ENCODE data around the gene ZCCHC14. TPM values are rescaled to one million over a fixed set of nuclear protein-coding genes. Genes with fewer than 3 reads are reported as not detected.
"Not testable (repeated sequence)": the region's sequence is repeated elsewhere in the genome, so short reads cannot be mapped to it uniquely, and the experiment has no call there.

The ZCCHC14 gene
- total RNA-seq, 2 experiments from 2014 or later, result 8.7 to 10.6 TPM

- Mint-ChIP-seq H3K36me3 (peaks cover 21% of the 10 kb centered on the region), H3K4me1 (ENCODE audit: low read depth) (peaks cover 3% of the 10 kb centered on the region), H3K4me3 (no peak overlapping the region), H3K27me3 (no peaks in the 10 kb centered on the region), H3K9me3 (no peaks in the 10 kb centered on the region), H3K27ac (no peak overlapping the region)
- intact Hi-C loops (cut with micrococcal nuclease), result no loop called here
- CTCF ChIA-PET, result interaction anchor here (1.2 to 1.9 kb wide), 3 partner anchors 11 to 365 kb away, joined by 3 to 6 read pairs (median 4); no protein-coding TSS in a partner anchor
- no peak for DNase-seq
- POLR2A ChIA-PET, result interaction anchor here (1.0 kb wide), 1 partner anchor 8 kb away, joined by 3 read pairs; no protein-coding TSS in a partner anchor
Observed at GRCh38 chr16:87404764-87405625, 87.8 kb downstream of the ZCCHC14 start.

DNA sequence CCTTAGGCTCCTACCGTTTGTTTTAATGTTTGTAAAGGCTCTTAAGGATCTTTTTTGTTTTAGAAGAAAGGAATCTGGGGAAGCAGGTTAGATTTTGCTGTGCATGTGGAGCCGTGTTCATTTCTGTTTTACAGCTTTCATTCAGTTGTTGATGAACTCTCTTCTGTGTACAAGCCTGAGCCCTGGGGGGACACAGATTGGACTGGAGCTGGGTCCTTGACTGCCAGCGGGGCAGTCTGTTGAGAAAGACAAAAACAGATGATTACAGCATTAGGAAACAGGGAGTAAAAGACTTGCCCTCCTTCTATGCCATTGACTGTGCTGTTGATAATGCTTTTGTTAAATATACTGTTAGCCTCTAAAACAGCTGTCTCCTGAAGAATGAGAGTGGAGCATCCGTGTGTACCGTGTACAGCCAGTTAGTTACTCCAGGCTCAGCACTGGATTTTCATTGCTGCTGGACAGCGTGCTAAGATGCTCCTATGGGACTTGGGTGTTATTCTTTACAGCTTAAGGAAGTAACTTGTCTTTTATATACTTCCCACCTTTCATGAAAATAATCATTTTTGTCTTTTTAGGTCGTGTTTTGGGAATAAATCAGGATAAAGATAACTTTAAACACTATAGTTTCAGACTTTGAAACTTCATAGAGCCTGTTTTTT lies 97.5 kb downstream of the ZCCHC14 start:
- intact Hi-C loops (cut with micrococcal nuclease), result no loop called here
- Mint-ChIP-seq H3K27me3 (no peaks in the 10 kb centered on the region), H3K4me1 (ENCODE audit: low read depth) (peaks cover 42% of the 10 kb centered on the region), H3K27ac (no peak overlapping the region), H3K9me3 (no peaks in the 10 kb centered on the region), H3K4me3 (no peak overlapping the region), H3K36me3 (peaks cover 22% of the 10 kb centered on the region)
- POLR2A ChIA-PET, result interaction anchor here (1.0 to 3.2 kb wide), 2 partner anchors 12 to 77 kb away, joined by 5 to 27 read pairs; partner anchors contain the start of genes C16orf95 and FBXO31
- DNase-seq, result no peak
- CTCF ChIA-PET, result interaction anchor here (0.9 to 3.1 kb wide), 8 partner anchors 12 to 241 kb away, joined by 3 to 33 read pairs (median 4); partner anchors contain the start of genes C16orf95 and FBXO31

GRCh38 chr16:87393680-87394055 lies 99.2 kb downstream of the ZCCHC14 start:
- CTCF ChIA-PET, result interaction anchor here (1.3 to 3.1 kb wide), 7 partner anchors 9 to 242 kb away, joined by 3 to 33 read pairs (median 5); partner anchors contain the start of genes C16orf95 and FBXO31
- intact Hi-C loops (cut with micrococcal nuclease), result loop anchor here (1.0 to 5.0 kb wide), 4 partner anchors 44 to 374 kb away; partner anchors contain the start of gene KLHDC4
- H3K27ac Mint-ChIP-seq, result peak overlapping the region; percentile 82
- peaks cover 50% of the 10 kb centered on the region for H3K4me1 Mint-ChIP-seq (ENCODE audit: low read depth)
- H3K9me3 Mint-ChIP-seq, result no peaks in the 10 kb centered on the region
- peak overlapping the region; percentile 83 for H3K4me3 Mint-ChIP-seq
- POLR2A ChIA-PET, result interaction anchor here (3.2 kb wide), 1 partner anchor 11 kb away, joined by 27 read pairs; the partner anchor contains the start of gene FBXO31
- peaks cover 14% of the 10 kb centered on the region for H3K36me3 Mint-ChIP-seq
- no peak for DNase-seq
- H3K27me3 Mint-ChIP-seq, result no peaks in the 10 kb centered on the region

GRCh38 chr16:87392821-87393679 lies 99.8 kb downstream of the ZCCHC14 start:
- H3K36me3 Mint-ChIP-seq, result peaks cover 11% of the 10 kb centered on the region
- H3K4me1 Mint-ChIP-seq (ENCODE audit: low read depth), result peaks cover 52% of the 10 kb centered on the region

DNA sequence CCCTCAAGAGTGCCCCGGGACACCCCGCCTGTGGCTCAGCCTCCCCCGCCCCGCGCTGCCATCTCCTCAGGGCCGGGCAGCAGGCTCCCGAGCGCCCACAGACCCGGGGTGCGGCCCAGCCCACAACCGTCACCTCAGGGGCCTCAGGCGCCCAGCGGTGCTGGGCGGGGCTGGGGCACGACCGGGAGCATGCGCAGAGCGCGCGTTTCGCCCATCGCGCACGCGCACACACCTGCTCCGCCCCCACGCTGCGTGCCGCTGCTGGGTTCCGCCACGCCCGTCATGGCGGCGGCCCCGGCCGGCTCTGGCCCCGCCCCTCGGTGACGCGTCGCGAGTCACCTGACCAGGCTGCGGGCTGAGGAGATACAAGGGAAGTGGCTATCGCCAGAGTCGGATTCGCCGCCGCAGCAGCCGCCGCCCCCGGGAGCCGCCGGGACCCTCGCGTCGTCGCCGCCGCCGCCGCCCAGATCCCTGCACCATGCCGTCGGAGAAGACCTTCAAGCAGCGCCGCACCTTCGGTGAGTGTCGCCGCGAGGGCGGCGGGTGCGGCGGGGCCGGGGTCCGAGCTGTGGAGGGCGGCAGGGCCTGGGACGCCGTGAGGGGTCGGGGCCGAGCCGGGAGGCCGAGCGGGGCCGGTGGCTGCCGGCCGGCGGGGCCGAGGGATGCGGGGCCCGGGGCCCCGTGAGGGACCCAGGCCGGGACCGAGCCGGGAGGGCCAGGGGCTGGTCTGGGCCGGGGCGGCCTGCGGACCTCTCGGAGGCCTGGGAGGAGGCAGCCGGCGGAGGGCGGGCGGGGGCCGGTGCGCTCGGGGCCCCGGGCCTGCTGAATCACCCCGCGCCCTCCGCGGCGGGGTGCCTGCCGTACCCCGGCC lies 100.6 kb downstream of the ZCCHC14 start, which contains the start of gene MAP1LC3B:
TSS of gene MAP1LC3B (plus strand) at position 387 of the 871 bp plus-strand sequence. CDS start at position 479, 92 bp downstream.
- Mint-ChIP-seq H3K9me3 (no peaks in the 10 kb centered on the region), H3K4me3 (peak within 1 kb of the TSS; percentile 86), H3K36me3 (peaks cover 11% of the 10 kb centered on the region), H3K4me1 (ENCODE audit: low read depth) (peaks cover 61% of the 10 kb centered on the region), H3K27me3 (no peaks in the 10 kb centered on the region), H3K27ac (peak within 1 kb of the TSS; percentile 95)
- intact Hi-C loops (cut with micrococcal nuclease), result loop anchor here (1.0 to 5.0 kb wide), 5 partner anchors 9 to 375 kb away; partner anchors contain the start of genes FBXO31, KLHDC4 and ZCCHC14
- ChIA-PET POLR2A (interaction anchor here (0.6 to 3.2 kb wide), 2 partner anchors 9 to 243 kb away, joined by 3 to 27 read pairs; partner anchors contain the start of gene FBXO31), CTCF (interaction anchor here (1.4 to 3.0 kb wide), 2 partner anchors 10 to 244 kb away, joined by 4 to 33 read pairs; no protein-coding TSS in a partner anchor)
- DNase-seq, result peak; percentile 98

More at GRCh38 chr16:87392821-87393679, 99.8 kb downstream of the ZCCHC14 start:
- intact Hi-C loops (cut with micrococcal nuclease), result loop anchor here (1.0 to 5.0 kb wide), 6 partner anchors 10 to 374 kb away; partner anchors contain the start of genes FBXO31, KLHDC4 and ZCCHC14
- peak overlapping the region; percentile 82 for H3K27ac Mint-ChIP-seq
- POLR2A ChIA-PET, result interaction anchor here (0.6 to 3.2 kb wide), 2 partner anchors 10 to 242 kb away, joined by 3 to 27 read pairs; partner anchors contain the start of gene FBXO31
- no peaks in the 10 kb centered on the region for H3K9me3 Mint-ChIP-seq
- peak; percentile 64 for DNase-seq
- peak overlapping the region; percentile 83 for H3K4me3 Mint-ChIP-seq
- H3K27me3 Mint-ChIP-seq, result no peaks in the 10 kb centered on the region
- CTCF ChIA-PET, result interaction anchor here (1.3 to 3.1 kb wide), 6 partner anchors 10 to 243 kb away, joined by 3 to 33 read pairs (median 6); partner anchors contain the start of genes C16orf95 and FBXO31

DNA sequence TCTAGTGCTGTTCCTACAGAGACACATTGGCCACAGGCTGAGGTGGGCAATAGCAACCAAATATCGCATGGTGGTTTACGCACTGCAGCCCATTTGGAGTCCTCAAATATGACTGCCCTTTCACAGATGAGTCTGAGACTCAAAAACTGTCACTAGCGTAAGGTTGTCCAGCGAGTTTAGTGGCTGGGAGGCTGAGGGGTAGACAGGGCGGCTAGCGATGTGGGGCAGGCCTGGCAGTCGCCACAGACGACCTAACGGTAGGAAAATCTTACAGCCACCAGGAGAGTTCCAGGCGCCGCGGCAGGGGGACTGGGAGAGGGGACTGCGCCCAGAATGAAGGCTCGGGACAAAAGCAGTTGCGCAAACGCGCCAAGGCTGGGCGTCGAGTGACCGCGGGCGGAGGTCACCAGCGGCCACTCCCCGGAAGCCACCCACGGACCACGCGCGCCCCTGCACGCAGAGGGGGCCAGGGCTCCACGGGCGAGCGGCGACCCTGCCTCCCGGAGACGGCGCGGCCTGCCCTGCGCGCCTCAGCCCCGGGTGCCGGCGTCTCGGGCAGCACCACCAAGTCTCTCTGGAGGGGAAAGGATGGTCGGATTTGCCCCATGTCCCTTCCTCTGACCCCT lies 101.4 kb downstream of the ZCCHC14 start:
- peaks cover 11% of the 10 kb centered on the region for H3K36me3 Mint-ChIP-seq
- H3K27ac Mint-ChIP-seq, result peak overlapping the region; percentile 95
- no peaks in the 10 kb centered on the region for H3K9me3 Mint-ChIP-seq
- H3K4me1 Mint-ChIP-seq (ENCODE audit: low read depth), result peaks cover 63% of the 10 kb centered on the region
- CTCF ChIA-PET, result no interaction called here
- H3K4me3 Mint-ChIP-seq, result peak overlapping the region; percentile 86
- intact Hi-C loops (cut with micrococcal nuclease), result loop anchor here (5.0 kb wide), 3 partner anchors 46 to 376 kb away; partner anchors contain the start of gene KLHDC4
- POLR2A ChIA-PET, result no interaction called here
- no peaks in the 10 kb centered on the region for H3K27me3 Mint-ChIP-seq
- no peak for DNase-seq

GRCh38 chr16:87390641-87391323 lies 102.0 kb downstream of the ZCCHC14 start:
- Mint-ChIP-seq H3K27ac (peak overlapping the region; percentile 95), H3K9me3 (no peaks in the 10 kb centered on the region), H3K4me3 (peak overlapping the region; percentile 86), H3K36me3 (peaks cover 11% of the 10 kb centered on the region), H3K27me3 (no peaks in the 10 kb centered on the region), H3K4me1 (ENCODE audit: low read depth) (peaks cover 65% of the 10 kb centered on the region)
- intact Hi-C loops (cut with micrococcal nuclease), result loop anchor here (5.0 kb wide), 3 partner anchors 47 to 377 kb away; partner anchors contain the start of gene KLHDC4
- ChIA-PET POLR2A (no interaction called here), CTCF (no interaction called here)
- DNase-seq, result no peak

DNA sequence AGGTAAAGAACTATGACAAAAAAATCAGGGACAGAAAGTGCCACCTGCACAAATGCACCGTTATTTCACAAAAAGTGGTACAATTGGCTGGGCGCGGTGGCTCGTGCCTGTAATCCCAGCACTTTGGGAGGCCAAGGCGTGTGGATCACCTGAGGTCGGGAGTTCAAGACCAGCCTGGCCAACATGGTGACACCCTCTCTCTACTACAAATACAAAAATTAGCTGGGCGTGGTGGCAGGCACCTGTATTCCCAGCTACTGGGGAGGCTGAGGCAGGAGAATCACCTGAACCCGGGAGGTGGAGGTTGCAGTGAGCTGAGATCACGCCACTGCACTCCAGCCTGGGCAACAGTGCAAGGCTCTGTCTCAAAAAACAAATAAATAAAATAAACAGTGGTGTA lies 102.9 kb downstream of the ZCCHC14 start:
- intact Hi-C loops (cut with micrococcal nuclease), result loop anchor here (2.0 to 10.0 kb wide), 7 partner anchors 47 to 1835 kb away; partner anchors contain the start of genes C16orf95, KLHDC4 and ZFPM1
- Mint-ChIP-seq H3K36me3 (peaks cover 11% of the 10 kb centered on the region), H3K4me1 (ENCODE audit: low read depth) (peaks cover 62% of the 10 kb centered on the region), H3K27ac (peak overlapping the region; percentile 96)
- H3K9me3 Mint-ChIP-seq, DNase-seq, H3K4me3 Mint-ChIP-seq, H3K27me3 Mint-ChIP-seq, CTCF ChIA-PET, POLR2A ChIA-PET: not testable (repeated sequence)

GRCh38 chr16:87389245-87389644 lies 103.6 kb downstream of the ZCCHC14 start:
- H3K27ac Mint-ChIP-seq, result peak overlapping the region; percentile 96
- CTCF ChIA-PET, result interaction anchor here (1.7 kb wide), 1 partner anchor 65 kb away, joined by 5 read pairs; no protein-coding TSS in a partner anchor
- peaks cover 8% of the 10 kb centered on the region for H3K36me3 Mint-ChIP-seq
- H3K4me3 Mint-ChIP-seq, result no peak overlapping the region
- H3K27me3 Mint-ChIP-seq, result no peaks in the 10 kb centered on the region
- no peaks in the 10 kb centered on the region for H3K9me3 Mint-ChIP-seq
- DNase-seq, result no peak
- peaks cover 61% of the 10 kb centered on the region for H3K4me1 Mint-ChIP-seq (ENCODE audit: low read depth)
- POLR2A ChIA-PET, result no interaction called here
- intact Hi-C loops (cut with micrococcal nuclease), result loop anchor here (2.0 to 10.0 kb wide), 4 partner anchors 72 to 1834 kb away; partner anchors contain the start of genes C16orf95 and ZFPM1

Data from activated CD4-positive, alpha-beta memory T cell treated with anti-CD3 and anti-CD28 coated beads for 36 hours (primary cell).